CD4-positive, alpha-beta T cell (primary cell): ENCODE data around the gene HPF1. TPM values are rescaled to one million over a fixed set of nuclear protein-coding genes. Genes with fewer than 3 reads are reported as not detected.

Experiments used
- ATAC-seq: fragments of 200-7000 bp; cut with Tn5 transposase; one replicate; pipeline ENCODE4 v1.10.0; 2022; ENCODE audit warnings: mild to moderate bottlenecking; ENCODE audit not compliant: poor library complexity
- CTCF ChIA-PET: fragments of 350-600 bp; sonication (Branson Sonifier 250); formaldehyde crosslinking; loops from one replicate; lab custom pipeline; 2021; ENCODE audit warnings: antibody characterized with exemption, inconsistent platforms; lab: Charles Lee
- POLR2A ChIA-PET: fragments of 350-600 bp; sonication (Branson Sonifier 250); formaldehyde crosslinking; loops from one replicate; lab custom pipeline; 2021; ENCODE audit warnings: antibody characterized with exemption, inconsistent platforms; lab: Charles Lee
- DNase-seq, 14 experiments: peaks; one replicate each; pipeline ENCODE4 v3.0.0-alpha.2; 2013 to 2020; ENCODE audit warnings: mixed read lengths in 2 of 14
- H3K27ac ChIP-seq, 2 donors: one replicate each; pipeline versions ENCODE4 v1.5.1 to v1.7.0; 2013; ENCODE audit warnings: low read length in 2 of 2, low read depth in 1 of 2, mild to moderate bottlenecking in 1 of 2
- H3K27me3 ChIP-seq, 2 experiments: 1 replicate in 1 of 2; 2 replicates in 1 of 2; pipeline versions ENCODE4 v1.6.1 to v1.7.0; 2013; ENCODE audit warnings: low read length in 2 of 2, control low read depth in 1 of 2, mild to moderate bottlenecking in 1 of 2, moderate library complexity in 1 of 2; ENCODE audit not compliant: insufficient read depth in 2 of 2, control insufficient read depth in 1 of 2
- H3K36me3 ChIP-seq: one replicate; pipeline ENCODE4 v1.6.1; 2013; ENCODE audit warnings: low read length, control low read depth; ENCODE audit not compliant: insufficient read depth
- H3K4me1 ChIP-seq: one replicate; pipeline ENCODE4 v1.6.1; 2013; ENCODE audit warnings: low read length, control low read depth; ENCODE audit not compliant: insufficient read depth
- H3K4me3 ChIP-seq: one replicate; pipeline ENCODE4 v1.5.1; 2013; ENCODE audit warnings: mild to moderate bottlenecking, low read length, moderate library complexity
- H3K9me3 ChIP-seq, 2 experiments: 1 replicate in 1 of 2; 2 replicates in 1 of 2; pipeline versions ENCODE4 v1.6.1 to v1.7.0; 2013; ENCODE audit warnings: low read length in 2 of 2, mild to moderate bottlenecking in 2 of 2, control low read depth in 1 of 2, moderate library complexity in 1 of 2; ENCODE audit not compliant: control insufficient read depth in 1 of 2, insufficient read depth in 1 of 2
- H3K27ac Mint-ChIP-seq: one replicate; pipeline ENCODE4 v1.8.0; 2020; ENCODE audit warnings: mixed read lengths
- H3K27me3 Mint-ChIP-seq: one replicate; pipeline ENCODE4 v1.8.0; 2021; ENCODE audit warnings: mixed read lengths
- H3K36me3 Mint-ChIP-seq: one replicate; pipeline ENCODE4 v1.8.0; 2021; ENCODE audit warnings: low read depth, mixed read lengths
- H3K4me1 Mint-ChIP-seq: one replicate; pipeline ENCODE4 v1.8.0; 2021; ENCODE audit warnings: low read depth, mixed read lengths
- H3K4me3 Mint-ChIP-seq: one replicate; pipeline ENCODE4 v1.8.0; 2020; ENCODE audit warnings: mild to moderate bottlenecking, mixed read lengths
- H3K9me3 Mint-ChIP-seq: one replicate; pipeline ENCODE4 v1.8.0; 2020; ENCODE audit warnings: mixed read lengths
- CTCF ChIP-seq: fragments of 200-600 bp; IDR thresholded peaks from one replicate; pipeline ENCODE4 v1.8.0; 2022; ENCODE audit warnings: antibody characterized with exemption, mild to moderate bottlenecking
- intact Hi-C, 2 experiments: fragments of 100-400 bp; cut with DNase I in 1 of 2; cut with micrococcal nuclease in 1 of 2; formaldehyde crosslinking; loops; one replicate each; pipeline versions ENCODE4 v1.15.1 to v1.9.0; 2023 to 2025; cut with DNase I, micrococcal nuclease
- total RNA-seq, 174 experiments: library from RNA in 2 of 174; stranded (reverse) in 2 of 174; gene quantifications; one replicate each; pipeline ENCODE4 v1.2.3 and lab custom pipeline; 2021 to 2026

The HPF1 gene
- total RNA-seq, 2 experiments from 2014 or later: 4.4 to 4.8 TPM

GRCh38 chr4:169795585-169795984 lies 37.8 kb upstream of the HPF1 start:
- CTCF ChIA-PET: no interaction called here

DNA sequence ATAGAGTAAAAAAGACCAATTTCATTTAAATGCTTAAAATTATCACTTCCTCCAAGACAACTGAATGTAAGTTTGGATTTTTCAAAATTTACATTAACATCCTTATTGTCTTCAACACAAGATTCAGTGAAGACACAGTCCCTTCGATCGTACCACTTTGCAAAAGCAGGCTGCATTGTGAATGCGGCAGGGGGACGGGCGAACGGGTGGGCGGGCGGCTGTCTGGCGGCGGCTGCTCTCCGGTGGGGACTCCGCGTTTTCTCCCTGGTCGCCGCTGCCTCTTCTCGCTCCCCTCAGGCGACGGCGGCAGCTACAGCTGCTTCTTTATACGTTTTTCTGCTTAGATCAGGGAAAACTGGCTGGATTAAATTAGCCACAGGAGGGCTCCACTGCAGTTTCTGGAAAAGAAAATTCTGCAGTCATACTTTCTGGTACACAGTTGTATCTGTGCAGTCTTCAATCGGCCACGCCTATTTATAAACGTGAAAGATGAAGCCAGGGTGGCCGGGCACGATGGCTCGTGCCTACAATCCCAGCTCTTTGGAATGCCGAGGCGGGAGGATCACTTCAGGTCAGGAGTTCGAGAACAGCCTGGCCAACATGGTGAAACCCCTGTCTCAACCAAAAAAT lies 33.9 kb upstream of the HPF1 start:
- H3K27me3 ChIP-seq: peaks cover 15 to 27% of the 10 kb centered on the region in 2 experiments
- H3K36me3 ChIP-seq: no peaks in the 10 kb centered on the region
- no peak overlapping the region for H3K27ac Mint-ChIP-seq
- H3K27ac ChIP-seq: no peak overlapping the region
- H3K4me3 Mint-ChIP-seq: no peak overlapping the region
- CTCF ChIA-PET: no interaction called here
- TF ChIP-seq CTCF: no peak
- H3K4me3 ChIP-seq: no peak overlapping the region
- H3K9me3 Mint-ChIP-seq: no peaks in the 10 kb centered on the region
- ATAC-seq (peak; percentile 24), DNase-seq (peak in 4 of 14 experiments; percentile 2 to 24 (median 12))
- POLR2A ChIA-PET: no interaction called here
- peaks cover 7% of the 10 kb centered on the region for H3K4me1 ChIP-seq
- peaks cover 62% of the 10 kb centered on the region for H3K27me3 Mint-ChIP-seq
- intact Hi-C loops: no loop called here
- H3K36me3 Mint-ChIP-seq: no peaks in the 10 kb centered on the region
- no peaks in the 10 kb centered on the region for H3K9me3 ChIP-seq
- peaks cover 11% of the 10 kb centered on the region for H3K4me1 Mint-ChIP-seq

More at GRCh38 chr4:169795585-169795984, 37.8 kb upstream of the HPF1 start:
- Mint-ChIP-seq H3K27ac (no peak overlapping the region), H3K4me3 (no peak overlapping the region), H3K9me3 (no peaks in the 10 kb centered on the region), H3K36me3 (no peaks in the 10 kb centered on the region), H3K4me1 (peaks cover 11% of the 10 kb centered on the region), H3K27me3 (peaks cover 36% of the 10 kb centered on the region)
- no peak overlapping the region for H3K27ac ChIP-seq
- TF ChIP-seq CTCF: no peak
- H3K4me1 ChIP-seq: peaks cover 7% of the 10 kb centered on the region
- no peaks in the 10 kb centered on the region for H3K9me3 ChIP-seq
- DNase-seq (no peak), ATAC-seq (no peak)
- peaks cover 8 to 15% of the 10 kb centered on the region in 2 experiments for H3K27me3 ChIP-seq
- intact Hi-C loops: no loop called here
- H3K4me3 ChIP-seq: no peak overlapping the region
- POLR2A ChIA-PET: no interaction called here
- no peaks in the 10 kb centered on the region for H3K36me3 ChIP-seq

- Histone ChIP-seq H3K27me3 (peaks cover 15 to 27% of the 10 kb centered on the region in 2 experiments), H3K4me3 (no peak overlapping the region), H3K9me3 (no peaks in the 10 kb centered on the region), H3K4me1 (peaks cover 7% of the 10 kb centered on the region), H3K27ac (no peak overlapping the region), H3K36me3 (no peaks in the 10 kb centered on the region)
- ChIA-PET POLR2A (no interaction called here), CTCF (no interaction called here)
- Mint-ChIP-seq H3K27ac (no peak overlapping the region), H3K9me3 (no peaks in the 10 kb centered on the region), H3K27me3 (peaks cover 63% of the 10 kb centered on the region), H3K4me3 (no peak overlapping the region), H3K4me1 (peaks cover 11% of the 10 kb centered on the region), H3K36me3 (no peaks in the 10 kb centered on the region)
- intact Hi-C loops: no loop called here
- TF ChIP-seq CTCF: no peak
- DNase-seq (no peak), ATAC-seq (no peak)
Observed at GRCh38 chr4:169791062-169791461, 33.3 kb upstream of the HPF1 start.
